Upper lobe of left lung (tissue), 4 donors: ENCODE results near the gene EXOC6B.

Source experiments
- CTCF ChIP-seq, 6 experiments: fragments of 450-650 bp in 4 of 6; fragments of 200-600 bp in 2 of 6; sonication (generic) in 2 of 6; IDR thresholded peaks; one replicate each; pipeline ENCODE4 v1.5.1; 2016 to 2019; ENCODE audit warnings: antibody characterized with exemption in 6 of 6
- EP300 ChIP-seq, 4 donors: sonication (generic); formaldehyde crosslinking; IDR thresholded peaks; one replicate each; pipeline ENCODE4 v1.5.1; 2017; ENCODE audit warnings: antibody characterized with exemption in 4 of 4, control low read depth in 2 of 4
- POLR2A ChIP-seq, 4 donors: fragments of 450-650 bp; IDR thresholded peaks; one replicate each; pipeline ENCODE4 v1.5.1; 2016 to 2017; ENCODE audit warnings: antibody characterized with exemption in 4 of 4, mild to moderate bottlenecking in 2 of 4

- TF ChIP-seq CTCF (IDR thresholded peaks at IDR 0.05) (no peak), POLR2A (IDR thresholded peaks at IDR 0.05) (no peak), EP300 (IDR thresholded peaks at IDR 0.05) (no peak)
Measured at GRCh38 chr2:72236445-72237067, 589.3 kb downstream of the EXOC6B start.
